Measurements from ENCODE around the gene VMO1.

Gene VMO1

GRCh38 chr17:4751932-4752331 lies 34.2 kb downstream of the VMO1 start:
- DNase-seq, result no peak

GRCh38 chr17:4750606-4751005 lies 35.6 kb downstream of the VMO1 start:
- no peak for DNase-seq

GRCh38 chr17:4748686-4749085 lies 37.5 kb downstream of the VMO1 start:
- DNase-seq, result no peak

GRCh38 chr17:4747847-4748246 lies 38.3 kb downstream of the VMO1 start:
- DNase-seq, result no peak

GRCh38 chr17:4744999-4745969 lies 40.9 kb downstream of the VMO1 start:
- no peak for DNase-seq

GRCh38 chr17:4743898-4744297 lies 42.3 kb downstream of the VMO1 start:
- DNase-seq, result no peak

GRCh38 chr17:4743216-4743615 lies 42.9 kb downstream of the VMO1 start:
- no peak for DNase-seq

- DNase-seq, result no peak
Observed at GRCh38 chr17:4742629-4743028, 43.5 kb downstream of the VMO1 start.

- no peak for DNase-seq
Observed at GRCh38 chr17:4742133-4742532, 44.0 kb downstream of the VMO1 start.

- DNase-seq, result no peak
Observed at GRCh38 chr17:4741544-4741943, 44.6 kb downstream of the VMO1 start.

- no peak for DNase-seq
Observed at GRCh38 chr17:4740584-4740983, 45.6 kb downstream of the VMO1 start.

- DNase-seq, result no peak
Observed at GRCh38 chr17:4740025-4740351, 46.2 kb downstream of the VMO1 start.

GRCh38 chr17:4739122-4740024 lies 46.8 kb downstream of the VMO1 start, which contains the start of the genes CXCL16 and ZMYND15:
Gene CXCL16 (minus strand): TSS chr17:4739928. CDS start chr17:4739339, 589 bp downstream.
Gene ZMYND15 (plus strand): TSS chr17:4739833. CDS start chr17:4740549, 716 bp downstream.
- DNase-seq, result no peak

- DNase-seq, result no peak
Observed at GRCh38 chr17:4738136-4739121, 47.7 kb downstream of the VMO1 start.

- DNase-seq, result no peak
Observed at GRCh38 chr17:4735876-4736651, 50.1 kb downstream of the VMO1 start.
